ENCODE measurements around the gene CADPS2.

CADPS2 gene

DNA sequence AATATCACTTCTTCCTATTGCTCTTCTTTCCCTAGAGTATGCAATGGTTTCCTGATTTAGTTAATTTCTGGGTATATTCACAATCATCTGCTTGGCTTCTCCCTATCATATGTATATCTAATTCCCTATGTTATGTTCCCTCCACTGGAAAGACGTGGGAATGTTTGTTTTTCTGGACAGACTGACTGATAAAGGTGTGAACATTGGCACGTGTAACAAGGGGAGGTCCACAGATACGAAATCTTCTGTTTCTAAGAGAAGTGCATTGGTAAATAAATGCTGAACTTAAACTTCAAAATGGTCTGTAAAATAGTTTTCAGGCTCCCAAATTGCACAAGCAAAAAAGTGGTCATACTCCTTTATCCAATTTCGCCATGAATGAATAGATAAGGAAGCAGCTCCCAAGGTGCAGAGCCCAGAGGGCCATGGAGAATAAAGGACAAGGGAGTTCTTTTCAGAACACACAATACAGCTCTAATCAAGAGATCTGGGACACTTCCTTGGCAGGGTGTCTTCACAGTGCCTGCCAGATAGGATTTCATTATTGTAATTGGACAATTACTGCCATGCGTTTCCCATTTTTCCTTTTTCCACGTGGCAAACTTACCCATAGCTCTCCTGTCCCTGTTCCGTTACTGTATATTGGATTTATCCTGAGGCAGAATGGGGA is 329.3 kb downstream of the CADPS2 start:
- DNase-seq (ENCODE audit: low read depth, low spot score), result no peak
- TF ChIP-seq, protein P1, sequence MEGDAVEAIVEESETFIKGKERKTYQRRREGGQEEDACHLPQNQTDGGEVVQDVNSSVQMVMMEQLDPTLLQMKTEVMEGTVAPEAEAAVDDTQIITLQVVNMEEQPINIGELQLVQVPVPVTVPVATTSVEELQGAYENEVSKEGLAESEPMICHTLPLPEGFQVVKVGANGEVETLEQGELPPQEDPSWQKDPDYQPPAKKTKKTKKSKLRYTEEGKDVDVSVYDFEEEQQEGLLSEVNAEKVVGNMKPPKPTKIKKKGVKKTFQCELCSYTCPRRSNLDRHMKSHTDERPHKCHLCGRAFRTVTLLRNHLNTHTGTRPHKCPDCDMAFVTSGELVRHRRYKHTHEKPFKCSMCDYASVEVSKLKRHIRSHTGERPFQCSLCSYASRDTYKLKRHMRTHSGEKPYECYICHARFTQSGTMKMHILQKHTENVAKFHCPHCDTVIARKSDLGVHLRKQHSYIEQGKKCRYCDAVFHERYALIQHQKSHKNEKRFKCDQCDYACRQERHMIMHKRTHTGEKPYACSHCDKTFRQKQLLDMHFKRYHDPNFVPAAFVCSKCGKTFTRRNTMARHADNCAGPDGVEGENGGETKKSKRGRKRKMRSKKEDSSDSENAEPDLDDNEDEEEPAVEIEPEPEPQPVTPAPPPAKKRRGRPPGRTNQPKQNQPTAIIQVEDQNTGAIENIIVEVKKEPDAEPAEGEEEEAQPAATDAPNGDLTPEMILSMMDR (IDR thresholded peaks at IDR 0.05; ENCODE audit: low read depth, low read length), result no peak
- in situ Hi-C loops (cut with HindIII; ENCODE audit: low sequenced_read_pairs), result no loop called here
- no peak overlapping the region for H3K4me3 ChIP-seq (ENCODE audit: low read depth, low read length)

DNA sequence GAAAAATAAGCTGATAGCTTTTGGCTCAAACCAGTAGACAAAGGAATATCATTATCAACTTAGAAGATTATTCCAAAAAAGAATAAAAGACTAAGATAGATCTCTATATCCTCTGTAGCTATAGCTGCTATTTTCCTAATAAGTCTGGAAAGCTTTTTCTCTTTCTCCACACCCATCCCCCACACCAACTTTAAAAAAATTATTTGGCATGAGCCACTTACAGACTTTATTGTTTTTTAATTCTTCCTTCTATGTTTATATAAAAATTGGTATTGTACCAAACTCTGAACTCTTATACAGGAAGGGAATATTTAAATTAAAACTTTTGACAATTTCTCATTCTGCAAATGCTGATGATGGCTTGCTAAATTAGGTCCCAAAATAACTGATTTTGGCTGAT is 330.0 kb downstream of the CADPS2 start:
- TF ChIP-seq, protein P1 (IDR thresholded peaks at IDR 0.05; ENCODE audit: low read depth, low read length), result no peak

DNA sequence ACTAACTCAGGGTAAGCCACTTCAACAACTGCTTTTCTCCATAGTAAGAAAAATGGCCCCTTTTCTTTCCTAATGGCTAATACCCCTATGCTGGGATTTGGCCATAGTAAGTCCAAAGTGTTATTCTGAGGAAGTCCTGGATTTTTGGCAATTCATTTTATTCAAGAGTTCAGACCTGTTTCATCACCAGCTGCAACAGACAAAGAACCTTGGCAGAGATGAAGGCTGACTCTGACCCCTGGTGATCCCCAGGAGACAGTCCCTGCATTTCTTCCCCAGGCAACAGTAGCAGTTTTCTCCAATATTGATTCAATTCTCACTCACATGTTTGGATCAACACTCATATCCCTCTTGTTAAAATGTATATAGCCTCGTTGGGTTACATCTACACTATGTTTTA is 332.5 kb downstream of the CADPS2 start:
- DNase-seq (ENCODE audit: low read depth, low spot score), result no peak
- in situ Hi-C loops (cut with HindIII; ENCODE audit: low sequenced_read_pairs), result no loop called here

More for the DNA sequence above, 330.0 kb downstream of the CADPS2 start:
- no peak overlapping the region for H3K4me3 ChIP-seq (ENCODE audit: low read depth, low read length)
- no peak for DNase-seq (ENCODE audit: low read depth, low spot score)
- in situ Hi-C loops (cut with HindIII; ENCODE audit: low sequenced_read_pairs), result no loop called here

DNA sequence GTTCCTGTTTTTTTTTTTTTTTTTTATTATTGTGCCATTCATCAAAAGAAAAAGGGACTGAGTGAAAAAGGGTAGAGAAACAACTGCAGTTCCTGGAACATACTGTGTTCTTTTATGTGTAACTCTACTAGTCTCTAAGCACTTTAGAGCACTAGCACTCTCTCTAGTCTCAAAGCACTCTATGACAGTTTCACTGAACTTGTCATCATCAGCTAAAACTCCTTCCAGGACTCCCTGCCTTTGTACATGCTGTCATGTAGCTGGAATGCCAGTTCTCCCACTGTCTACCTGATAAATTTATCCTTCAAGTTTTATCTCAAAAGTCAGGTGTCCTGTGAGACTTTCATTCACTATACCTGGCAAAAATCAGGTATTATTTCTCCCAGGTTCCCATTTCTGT is 333.5 kb downstream of the CADPS2 start:
- DNase-seq (ENCODE audit: low read depth, low spot score), result no peak
- no peak overlapping the region for H3K4me3 ChIP-seq (ENCODE audit: low read depth, low read length)
- TF ChIP-seq, protein P1 (IDR thresholded peaks at IDR 0.05; ENCODE audit: low read depth, low read length), result no peak
- in situ Hi-C loops (cut with HindIII; ENCODE audit: low sequenced_read_pairs), result no loop called here

More for the DNA sequence above, 332.5 kb downstream of the CADPS2 start:
- no peak overlapping the region for H3K4me3 ChIP-seq (ENCODE audit: low read depth, low read length)
- TF ChIP-seq, protein P1 (IDR thresholded peaks at IDR 0.05; ENCODE audit: low read depth, low read length), result no peak

DNA sequence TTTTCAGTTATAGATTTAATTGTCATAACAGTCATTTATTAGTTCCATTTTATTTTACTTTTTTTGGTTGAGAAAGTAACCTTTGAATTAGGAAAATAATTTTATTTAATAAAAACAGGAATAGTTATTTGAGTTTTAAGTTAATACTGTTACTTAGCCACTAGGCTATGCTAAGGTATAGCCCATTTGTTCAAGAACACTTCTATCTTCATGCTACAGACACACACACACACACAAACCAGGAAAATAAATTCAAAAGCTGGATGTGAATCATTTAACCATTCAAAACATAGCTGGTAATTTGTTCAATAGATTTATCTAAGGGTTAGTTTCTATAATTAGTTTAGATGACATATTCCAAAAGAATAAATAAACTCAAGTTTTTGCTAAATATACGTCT is 335.7 kb downstream of the CADPS2 start:
- H3K4me3 ChIP-seq (ENCODE audit: low read depth, low read length), result no peak overlapping the region
- in situ Hi-C loops (cut with HindIII; ENCODE audit: low sequenced_read_pairs), result no loop called here
- TF ChIP-seq, protein P1 (IDR thresholded peaks at IDR 0.05; ENCODE audit: low read depth, low read length), result no peak
- peak; percentile 18 for DNase-seq (ENCODE audit: low read depth, low spot score)

DNA sequence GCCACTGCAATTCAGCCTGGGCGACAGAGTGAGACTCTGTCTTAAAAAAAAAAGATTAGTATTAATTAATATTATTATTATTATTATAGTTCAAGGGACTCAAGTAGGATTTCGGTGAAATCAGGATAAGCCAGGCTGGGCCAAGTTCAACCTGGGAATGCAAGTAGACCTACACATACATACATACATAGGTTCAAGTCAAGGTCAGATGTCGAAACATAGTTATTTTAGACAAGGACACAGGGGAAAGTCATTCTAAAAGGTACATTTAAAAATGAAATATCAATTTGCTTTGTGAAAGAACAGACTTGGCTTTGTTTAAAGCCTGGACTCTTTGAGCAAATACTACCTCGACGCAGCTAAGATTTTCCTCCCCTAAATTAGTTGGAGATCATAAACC is 336.7 kb downstream of the CADPS2 start:
- in situ Hi-C loops (cut with HindIII; ENCODE audit: low sequenced_read_pairs), result no loop called here
- TF ChIP-seq, protein P1 (IDR thresholded peaks at IDR 0.05; ENCODE audit: low read depth, low read length), result no peak
- H3K4me3 ChIP-seq (ENCODE audit: low read depth, low read length), result no peak overlapping the region
- DNase-seq (ENCODE audit: low read depth, low spot score), result no peak
